GM12891 (cell line): ENCODE results near the gene RBP2.

ENCODE experiments used
- PAX5 ChIP-seq: IDR thresholded peaks from 2 replicates; pipeline ENCODE4 v1.6.1; 2011; ENCODE audit warnings: low read length, moderate library complexity, mild to moderate bottlenecking; ENCODE audit not compliant: insufficient read depth, severe bottlenecking
- POLR2A ChIP-seq: IDR thresholded peaks from 2 replicates; pipeline ENCODE4 v1.6.1; 2011; ENCODE audit warnings: low read depth, low read length, control low read depth
- POLR2AphosphoS5 ChIP-seq: IDR thresholded peaks from 2 replicates; pipeline ENCODE4 v1.6.1; 2011; ENCODE audit warnings: low read depth, low read length, control low read depth
- SPI1 ChIP-seq: IDR thresholded peaks from 2 replicates; pipeline ENCODE4 v1.6.1; 2011; ENCODE audit warnings: low read depth, low read length, control low read depth
- TAF1 ChIP-seq: IDR thresholded peaks from 2 replicates; pipeline ENCODE4 v1.6.1; 2011; ENCODE audit warnings: low read depth, low read length, control low read depth

GRCh38 chr3:139477710-139478640 is 1.7 kb upstream of the RBP2 start:
- TF ChIP-seq POLR2AphosphoS5, result no peak
- TF ChIP-seq POLR2A, result no peak
- TF ChIP-seq TAF1, result no peak
- TF ChIP-seq PAX5, result no peak
- no peak for TF ChIP-seq SPI1
